ENCODE measurements around the gene MPV17L.
"Not testable (repeated sequence)": the region's sequence is repeated elsewhere in the genome, so short reads cannot be mapped to it uniquely, and the experiment has no call there.

DNA sequence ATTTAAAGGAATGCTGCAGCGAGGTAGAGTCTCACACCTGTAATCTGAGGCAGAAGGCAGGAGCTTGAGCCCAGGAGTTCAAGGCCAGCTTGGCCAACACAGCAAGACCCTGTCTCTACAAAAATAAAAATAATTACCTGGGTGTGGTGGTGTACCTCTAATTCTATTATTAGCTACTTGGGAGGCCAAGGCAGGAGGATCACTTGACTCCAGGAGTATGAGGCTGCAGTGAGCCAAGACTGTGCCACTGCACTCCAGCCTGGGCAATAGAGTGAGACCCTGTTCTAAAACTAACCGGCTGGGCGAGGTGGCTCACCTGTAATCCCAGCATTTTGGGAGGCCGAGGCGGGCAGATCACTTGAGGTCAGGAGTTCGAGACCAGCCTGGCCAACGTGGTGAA lies 57.7 kb downstream of the MPV17L start:
- TF ChIP-seq, protein P1, sequence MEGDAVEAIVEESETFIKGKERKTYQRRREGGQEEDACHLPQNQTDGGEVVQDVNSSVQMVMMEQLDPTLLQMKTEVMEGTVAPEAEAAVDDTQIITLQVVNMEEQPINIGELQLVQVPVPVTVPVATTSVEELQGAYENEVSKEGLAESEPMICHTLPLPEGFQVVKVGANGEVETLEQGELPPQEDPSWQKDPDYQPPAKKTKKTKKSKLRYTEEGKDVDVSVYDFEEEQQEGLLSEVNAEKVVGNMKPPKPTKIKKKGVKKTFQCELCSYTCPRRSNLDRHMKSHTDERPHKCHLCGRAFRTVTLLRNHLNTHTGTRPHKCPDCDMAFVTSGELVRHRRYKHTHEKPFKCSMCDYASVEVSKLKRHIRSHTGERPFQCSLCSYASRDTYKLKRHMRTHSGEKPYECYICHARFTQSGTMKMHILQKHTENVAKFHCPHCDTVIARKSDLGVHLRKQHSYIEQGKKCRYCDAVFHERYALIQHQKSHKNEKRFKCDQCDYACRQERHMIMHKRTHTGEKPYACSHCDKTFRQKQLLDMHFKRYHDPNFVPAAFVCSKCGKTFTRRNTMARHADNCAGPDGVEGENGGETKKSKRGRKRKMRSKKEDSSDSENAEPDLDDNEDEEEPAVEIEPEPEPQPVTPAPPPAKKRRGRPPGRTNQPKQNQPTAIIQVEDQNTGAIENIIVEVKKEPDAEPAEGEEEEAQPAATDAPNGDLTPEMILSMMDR (IDR thresholded peaks at IDR 0.05): not testable (repeated sequence)
- TF ChIP-seq POLR2AphosphoS5, EP300, POLR2A (IDR thresholded peaks at IDR 0.05): not testable (repeated sequence)

Measured in stomach (tissue), 4 donors.